Measurements from ENCODE around the gene MCTP2. TPM values are rescaled to one million over a fixed set of nuclear protein-coding genes. Genes with fewer than 3 reads are reported as not detected.
A peak's percentile ranks its signal among the peaks of the same experiment; 100 is the strongest.

Gene MCTP2
- total and polyA plus RNA-seq, 2 donors (not counting 1 experiment from before 2014, with no cell fraction given), result 38.3 to 64.8 TPM

- H3K4me3 Mint-ChIP-seq, result peak overlapping the region; percentile 67
- CTCF ChIA-PET, result interaction anchor here (0.8 to 5.7 kb wide), 10 partner anchors 14 to 127 kb away, joined by 3 to 46 read pairs (median 3); partner anchors contain the start of gene MCTP2
Observed at GRCh38 chr15:94290730-94291129, 59.4 kb downstream of the MCTP2 start.

More at GRCh38 chr15:94290730-94291129, 59.4 kb downstream of the MCTP2 start:
- Mint-ChIP-seq H3K9me3 (ENCODE audit: insufficient read depth) (no peaks in the 10 kb centered on the region), H3K27ac (peak overlapping the region; percentile 88), H3K27me3 (no peaks in the 10 kb centered on the region), H3K4me1 (peaks cover 74% of the 10 kb centered on the region)
- Histone ChIP-seq H4K20me1 (ENCODE audit: control insufficient read depth, insufficient read depth, low read length, poor library complexity, severe bottlenecking) (no peaks in the 10 kb centered on the region), H2AFZ (ENCODE audit: insufficient read depth, low read depth, low read length, poor library complexity, severe bottlenecking) (no peak overlapping the region), H3K4me3 (ENCODE audit: control extremely low read depth in 1 of 5, extremely low read depth in 1 of 5, insufficient read depth in 1 of 5, low read depth in 2 of 5, low read length in 4 of 5) (no peak overlapping the region), H3K9ac (ENCODE audit: low read length) (no peak overlapping the region), H3K27me3 (replicated peaks in 1 of 4; ENCODE audit: control extremely low read depth in 1 of 4, control insufficient read depth in 3 of 4, insufficient read depth in 4 of 4, low read length in 3 of 4) (no peaks in the 10 kb centered on the region), H3K36me3 (replicated peaks in 1 of 2; ENCODE audit: control extremely low read depth in 1 of 2, control insufficient read depth in 1 of 2, extremely low read depth in 1 of 2, insufficient read depth in 2 of 2, low read length in 1 of 2) (no peaks in the 10 kb centered on the region), H3K79me2 (ENCODE audit: control insufficient read depth, insufficient read depth, low read length) (peaks cover 54% of the 10 kb centered on the region), H3K9me3 (ENCODE audit: control extremely low read depth in 1 of 3, control insufficient read depth in 2 of 3, insufficient read depth in 1 of 3, low read length in 2 of 3) (peaks cover 0 to 3% (median 2%) of the 10 kb centered on the region in 3 donors), H3K4me2 (replicated peaks; ENCODE audit: low read depth, low read length, poor library complexity, severe bottlenecking) (peak overlapping the region; percentile 47), H3K27ac (ENCODE audit: low read length in 2 of 2) (peak overlapping the region; percentile 34 to 93), H3K4me1 (ENCODE audit: control insufficient read depth in 2 of 2, insufficient read depth in 2 of 2, low read length in 2 of 2) (peaks cover 64 to 76% of the 10 kb centered on the region in 2 donors)
- peak; percentile 43 for DNase-seq
- ATAC-seq (ENCODE audit: low read depth), result no peak
- TF ChIP-seq EZH2 (IDR thresholded peaks at IDR 0.05; ENCODE audit: borderline replicate concordance, insufficient read depth, low read depth, low read length, poor library complexity, severe bottlenecking) (no peak), CTCF (IDR thresholded peaks at IDR 0.05) (no peak)
- no CpG with 5 or more reads among the region's 1 CpG for WGBS (ENCODE audit: insufficient coverage)
- POLR2A ChIA-PET, result interaction anchor here (0.7 kb wide), 1 partner anchor 60 kb away, joined by 3 read pairs; no protein-coding TSS in a partner anchor
- intact Hi-C loops (cut with micrococcal nuclease), result no loop called here
